Keratinocyte (primary cell): ENCODE data around the gene MGAT5. TPM values are rescaled to one million over a fixed set of nuclear protein-coding genes. Genes with fewer than 3 reads are reported as not detected.

Experiments
- DNase-seq: peaks from one replicate; pipeline ENCODE4 v3.0.0-alpha.2; 2011; ENCODE audit warnings: low read depth, missing footprints, low spot score
- FAIRE-seq: peaks from 2 replicates; lab custom pipeline; 2011; peaks lifted over from hg19 to GRCh38; lab: Jason Lieb, UNC
- H2AFZ ChIP-seq: 2 replicates; pipeline ENCODE4 v1.6.0; 2012; ENCODE audit warnings: low read length, control low read depth, inconsistent platforms; ENCODE audit not compliant: control insufficient read depth
- H3K27ac ChIP-seq: 2 replicates; pipeline ENCODE4 v1.5.1; 2011; ENCODE audit warnings: low read length; ENCODE audit not compliant: control insufficient read depth, insufficient read depth
- H3K27me3 ChIP-seq: 3 replicates; pipeline ENCODE4 v1.6.0; 2011; ENCODE audit warnings: low read length; ENCODE audit not compliant: control insufficient read depth, insufficient read depth; ENCODE audit errors: extremely low read depth
- H3K36me3 ChIP-seq, 2 experiments: 2 replicates in 1 of 2; 3 replicates in 1 of 2; pipeline ENCODE4 v1.5.1; 2011; ENCODE audit warnings: low read length in 2 of 2, mild to moderate bottlenecking in 1 of 2; ENCODE audit not compliant: control insufficient read depth in 2 of 2, insufficient read depth in 2 of 2; ENCODE audit errors: extremely low read depth in 1 of 2
- H3K4me1 ChIP-seq: 3 replicates; pipeline ENCODE4 v1.5.1; 2011; ENCODE audit warnings: low read length; ENCODE audit not compliant: control insufficient read depth, insufficient read depth; ENCODE audit errors: extremely low read depth
- H3K4me2 ChIP-seq: 3 replicates; pipeline ENCODE4 v1.6.0; 2011; ENCODE audit warnings: low read depth, low read length; ENCODE audit not compliant: control insufficient read depth, insufficient read depth; ENCODE audit errors: extremely low read depth
- H3K4me3 ChIP-seq, 3 experiments: fragments of 200-600 bp in 1 of 3; sonication (generic) in 1 of 3; 2 replicates in 2 of 3; 3 replicates in 1 of 3; pipeline ENCODE4 v1.5.1; 2011 to 2016; ENCODE audit warnings: low read length in 3 of 3, mild to moderate bottlenecking in 3 of 3, control low read depth in 2 of 3, inconsistent platforms in 1 of 3, low read depth in 1 of 3, mixed read lengths in 1 of 3, mixed run types in 1 of 3, moderate library complexity in 1 of 3; ENCODE audit not compliant: control insufficient read depth in 2 of 3, insufficient read depth in 2 of 3; ENCODE audit errors: extremely low read depth in 1 of 3
- H3K79me2 ChIP-seq: 2 replicates; pipeline ENCODE4 v1.6.0; 2012; ENCODE audit warnings: low read length; ENCODE audit not compliant: control insufficient read depth, insufficient read depth
- H3K9ac ChIP-seq: 3 replicates; pipeline ENCODE4 v1.6.0; 2011; ENCODE audit warnings: low read length; ENCODE audit not compliant: control insufficient read depth, insufficient read depth; ENCODE audit errors: extremely low read depth
- H3K9me1 ChIP-seq: 3 replicates; pipeline ENCODE4 v1.6.0; 2011; ENCODE audit warnings: low read length; ENCODE audit not compliant: control insufficient read depth, insufficient read depth; ENCODE audit errors: extremely low read depth
- H3K9me3 ChIP-seq: 2 replicates; pipeline ENCODE4 v1.5.1; 2012; ENCODE audit warnings: low read depth, low read length; ENCODE audit not compliant: control insufficient read depth
- H4K20me1 ChIP-seq: 3 replicates; pipeline ENCODE4 v1.6.0; 2011; ENCODE audit warnings: low read length; ENCODE audit not compliant: control insufficient read depth, insufficient read depth; ENCODE audit errors: extremely low read depth
- CTCF ChIP-seq, 3 experiments: IDR thresholded peaks in 1 of 3; conservative IDR thresholded peaks in 1 of 3; optimal IDR thresholded peaks in 1 of 3; 2 replicates in 2 of 3; 3 replicates in 1 of 3; pipeline versions ENCODE3 to v1.5.1; 2011; ENCODE audit warnings: low read length in 3 of 3, mild to moderate bottlenecking in 3 of 3, moderate library complexity in 2 of 3, control low read depth in 1 of 3, inconsistent platforms in 1 of 3; ENCODE audit not compliant: insufficient read depth in 2 of 3; ENCODE audit errors: extremely low read depth in 1 of 3
- EZH2 ChIP-seq: IDR thresholded peaks from one replicate; pipeline ENCODE4 v1.6.1; 2012; ENCODE audit warnings: inconsistent platforms, mild to moderate bottlenecking, low read length, moderate library complexity
- dilution Hi-C: fragments of 300-500 bp; cut with MboI; formaldehyde crosslinking; loops from one replicate; pipeline ENCODE4 v1.7.0; 2020; ENCODE audit warnings: low sequenced_read_pairs; ENCODE audit not compliant: extremely low pct_ligation_motif_present
- polyA plus RNA-seq, 5 experiments: library from polyadenylated mRNA; depleted of rRNA in 3 of 5; stranded (reverse) in 3 of 5; stranded (forward) in 1 of 5; unstranded in 1 of 5; fragments of >200 nt; gene quantifications; 1 replicate in 1 of 5; 2 replicates in 3 of 5; 3 replicates in 1 of 5; pipeline versions ENCODE4 v1.2.1 to v1.2.3, GENCODE V29; 2011 to 2012; ENCODE audit warnings: missing spikeins in 2 of 5, low read depth in 1 of 5, low replicate concordance in 1 of 5

Gene MGAT5
- polyA plus RNA-seq, 1 donor (not counting 4 experiments of a cell fraction or from before 2014, with no cell fraction given): 23.0 TPM

GRCh38 chr2:134498654-134499053, 244.8 kb downstream of the MGAT5 start:
- TF ChIP-seq CTCF (optimal IDR thresholded peaks at IDR 0.05 in 1 of 3, IDR thresholded peaks at IDR 0.05 in 1 of 3, conservative IDR thresholded peaks at IDR 0.05 in 1 of 3; ENCODE audit: extremely low read depth in 1 of 3, insufficient read depth in 2 of 3, low read length in 3 of 3): no peak
- no peak for TF ChIP-seq EZH2
- Histone ChIP-seq H3K9me1 (no peaks in the 10 kb centered on the region), H3K9ac (no peak overlapping the region), H3K4me1 (no peaks in the 10 kb centered on the region), H2AFZ (no peak overlapping the region), H3K27ac (no peak overlapping the region), H3K79me2 (no peaks in the 10 kb centered on the region), H3K36me3 (no peaks in the 10 kb centered on the region), H4K20me1 (no peaks in the 10 kb centered on the region), H3K4me3 (no peak overlapping the region), H3K9me3 (no peaks in the 10 kb centered on the region), H3K27me3 (peaks cover 7% of the 10 kb centered on the region), H3K4me2 (no peak overlapping the region)
- dilution Hi-C loops: no loop called here
- DNase-seq (no peak), FAIRE-seq (no peak)

- no peak overlapping the region for H3K9ac ChIP-seq
- no peaks in the 10 kb centered on the region for H3K79me2 ChIP-seq
- H3K27ac ChIP-seq: no peak overlapping the region
- dilution Hi-C loops: no loop called here
- H3K27me3 ChIP-seq: peaks cover 7% of the 10 kb centered on the region
- H3K9me3 ChIP-seq: no peaks in the 10 kb centered on the region
- no peaks in the 10 kb centered on the region for H3K4me1 ChIP-seq
- TF ChIP-seq CTCF (optimal IDR thresholded peaks at IDR 0.05 in 1 of 3, IDR thresholded peaks at IDR 0.05 in 1 of 3, conservative IDR thresholded peaks at IDR 0.05 in 1 of 3; ENCODE audit: extremely low read depth in 1 of 3, insufficient read depth in 2 of 3, low read length in 3 of 3) (no peak), EZH2 (no peak)
- DNase-seq: no peak
- no peak overlapping the region for H3K4me2 ChIP-seq
- no peaks in the 10 kb centered on the region for H4K20me1 ChIP-seq
- H3K36me3 ChIP-seq: no peaks in the 10 kb centered on the region
- H2AFZ ChIP-seq: no peak overlapping the region
- no peaks in the 10 kb centered on the region for H3K9me1 ChIP-seq
- FAIRE-seq: no peak
- H3K4me3 ChIP-seq: no peak overlapping the region
These were observed 245.5 kb downstream of the MGAT5 start for GRCh38 chr2:134499307-134499926.
